Naive B cell (primary cell): ENCODE measurements around the gene KDM7A. TPM values are rescaled to one million over a fixed set of nuclear protein-coding genes. Genes with fewer than 3 reads are reported as not detected.
A peak's percentile ranks its signal among the peaks of the same experiment; 100 is the strongest.
"Not testable (repeated sequence)": the region's sequence is repeated elsewhere in the genome, so short reads cannot be mapped to it uniquely, and the experiment has no call there.

Experiments
- ATAC-seq, 2 donors: fragments of 150-1000 bp; cut with Tn5 transposase; 2 replicates each; pipeline ENCODE4 v1.10.0; 2021; ENCODE audit warnings: low read depth in 2 of 2, mild to moderate bottlenecking in 2 of 2, moderate library complexity in 2 of 2
- DNase-seq: peaks from one replicate; pipeline ENCODE4 v3.0.0; 2022
- H3K27ac Mint-ChIP-seq, 6 donors: one replicate each; pipeline ENCODE4 v1.8.0; 2020 to 2022; ENCODE audit warnings: mild to moderate bottlenecking in 6 of 6, mixed read lengths in 6 of 6, moderate library complexity in 5 of 6, inconsistent platforms in 2 of 6
- H3K27me3 Mint-ChIP-seq, 3 donors: one replicate each; pipeline ENCODE4 v1.8.0; 2021 to 2022; ENCODE audit warnings: mixed read lengths in 3 of 3, mild to moderate bottlenecking in 1 of 3
- H3K36me3 Mint-ChIP-seq, 2 donors: one replicate each; pipeline ENCODE4 v1.8.0; 2020 to 2022; ENCODE audit warnings: mixed read lengths in 2 of 2, inconsistent platforms in 1 of 2, mild to moderate bottlenecking in 1 of 2
- H3K4me1 Mint-ChIP-seq, 3 donors: one replicate each; pipeline ENCODE4 v1.8.0; 2020 to 2022; ENCODE audit warnings: mixed read lengths in 3 of 3, inconsistent platforms in 1 of 3, mild to moderate bottlenecking in 1 of 3, moderate library complexity in 1 of 3
- H3K4me3 Mint-ChIP-seq, 8 donors: one replicate each; pipeline ENCODE4 v1.8.0; 2020 to 2022; ENCODE audit warnings: mild to moderate bottlenecking in 8 of 8, mixed read lengths in 8 of 8, moderate library complexity in 8 of 8, inconsistent platforms in 2 of 8
- H3K9me3 Mint-ChIP-seq, 7 donors: one replicate each; pipeline ENCODE4 v1.8.0; 2020 to 2022; ENCODE audit warnings: mixed read lengths in 7 of 7, mild to moderate bottlenecking in 5 of 7, inconsistent platforms in 2 of 7, moderate library complexity in 1 of 7
- polyA plus RNA-seq, 6 donors: library from polyadenylated mRNA; unstranded; fragments of 300-500 nt; fragmentation: Illumina TruSeq; gene quantifications; one replicate each; pipeline ENCODE4 v1.2.3, GENCODE V29; 2021; ENCODE audit warnings: low read depth in 6 of 6

The KDM7A gene
- polyA plus RNA-seq, 6 donors from 2014 or later, result 5.8 to 10.1 (median 8.9) TPM

GRCh38 chr7:140212100-140212881, 35.5 kb upstream of the KDM7A start:
- DNase-seq (no peak), ATAC-seq (no peak)
- Mint-ChIP-seq H3K27me3 (no peaks in the 10 kb centered on the region), H3K4me1 (peaks cover 67 to 80% (median 70%) of the 10 kb centered on the region in 3 donors), H3K4me3 (peak overlapping the region in 6 of 8 donors; percentile 10 to 76 (median 46)), H3K9me3 (peaks cover 0 to 9% (median 1%) of the 10 kb centered on the region in 7 donors), H3K36me3 (no peaks in the 10 kb centered on the region), H3K27ac (peak overlapping the region in 5 of 6 donors; percentile 68 to 94 (median 91))

DNA sequence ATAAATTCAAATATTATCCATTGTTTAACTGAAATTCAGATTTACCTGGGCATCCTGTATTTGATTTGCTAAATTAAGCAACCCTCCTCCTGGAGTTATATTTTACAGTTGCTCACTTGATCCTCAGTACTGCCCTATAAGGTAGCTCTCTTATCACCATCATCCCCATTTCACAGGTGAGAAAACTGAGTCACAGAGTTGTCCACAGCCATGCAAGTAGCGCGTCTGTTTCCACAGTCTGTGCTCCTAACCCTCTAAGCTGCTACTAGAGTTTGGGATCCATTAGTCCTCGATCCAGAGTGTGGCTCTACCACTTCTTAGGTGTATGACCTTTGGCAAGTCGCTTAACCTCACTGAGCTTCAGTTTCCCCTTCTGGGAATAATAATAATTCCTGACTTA, 34.9 kb upstream of the KDM7A start:
- H3K9me3 Mint-ChIP-seq, result peaks cover 0 to 9% (median 1%) of the 10 kb centered on the region in 7 donors
- DNase-seq (no peak), ATAC-seq (no peak)
- H3K36me3 Mint-ChIP-seq, result no peaks in the 10 kb centered on the region
- peak overlapping the region in 5 of 6 donors; percentile 30 to 94 (median 75) for H3K27ac Mint-ChIP-seq
- H3K4me3 Mint-ChIP-seq, result peak overlapping the region in 4 of 8 donors; percentile 9 to 76 (median 32)
- no peaks in the 10 kb centered on the region for H3K27me3 Mint-ChIP-seq
- peaks cover 73 to 86% (median 75%) of the 10 kb centered on the region in 3 donors for H3K4me1 Mint-ChIP-seq

GRCh38 chr7:140209866-140210609, 33.3 kb upstream of the KDM7A start:
- Mint-ChIP-seq H3K27ac (peak overlapping the region; percentile 94 to 99 (median 96)), H3K27me3 (no peaks in the 10 kb centered on the region), H3K4me1 (peaks cover 79 to 94% (median 84%) of the 10 kb centered on the region in 3 donors), H3K4me3 (peak overlapping the region; percentile 39 to 92 (median 80)), H3K9me3 (peaks cover 0 to 5% (median 0%) of the 10 kb centered on the region in 7 donors), H3K36me3 (no peaks in the 10 kb centered on the region)
- ATAC-seq (peak; percentile 97), DNase-seq (peak; percentile 88)

DNA sequence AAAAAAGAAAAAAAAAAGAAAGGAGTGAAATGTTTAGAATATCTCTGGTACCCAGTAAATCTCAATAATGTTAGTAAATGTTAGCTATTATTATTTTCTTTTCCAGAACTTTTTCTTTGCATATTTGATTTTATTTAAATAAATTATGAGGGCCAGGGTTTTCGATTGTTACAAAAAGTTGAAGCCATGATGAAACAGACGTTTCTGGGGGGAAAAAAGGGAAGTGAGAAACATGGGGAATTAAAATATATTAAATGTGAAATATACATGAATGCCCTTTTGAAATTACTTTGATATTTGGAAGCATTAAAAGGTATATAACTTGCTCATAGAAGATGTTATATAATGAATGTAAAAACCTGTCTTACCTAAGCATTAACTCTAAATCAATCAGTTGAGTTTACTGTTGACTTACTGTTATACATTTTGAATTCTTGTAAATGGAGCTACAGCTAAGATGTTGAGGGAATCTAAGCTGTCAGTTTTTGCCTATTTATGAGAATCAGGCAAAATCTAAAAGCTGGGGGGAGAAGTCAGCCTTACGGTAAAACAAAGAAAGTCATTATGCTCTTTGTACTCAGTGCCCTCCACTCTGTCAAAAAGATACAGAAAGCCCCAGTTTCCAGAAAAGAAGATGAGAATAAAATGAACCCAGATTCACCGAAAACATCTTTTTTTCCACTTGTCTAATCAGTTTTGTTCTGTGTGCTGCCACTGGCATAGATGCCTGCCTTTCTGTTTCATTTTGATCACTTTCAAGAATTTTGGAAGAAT, 30.0 kb upstream of the KDM7A start:
- H3K27me3 Mint-ChIP-seq, result peaks cover 0 to 3% (median 1%) of the 10 kb centered on the region in 3 donors
- peaks cover 0 to 13% of the 10 kb centered on the region in 2 donors for H3K36me3 Mint-ChIP-seq
- no peak for ATAC-seq
- no peak for DNase-seq
- H3K27ac Mint-ChIP-seq, result peak overlapping the region in 3 of 6 donors; percentile 24 to 73 (median 54)
- H3K4me1 Mint-ChIP-seq, result peaks cover 58 to 67% (median 60%) of the 10 kb centered on the region in 3 donors
- H3K9me3 Mint-ChIP-seq, result peaks cover 0 to 13% (median 2%) of the 10 kb centered on the region in 7 donors
- H3K4me3 Mint-ChIP-seq, result peak overlapping the region in 3 of 8 donors; percentile 1 to 82 (median 65)

GRCh38 chr7:140205600-140205999, 28.8 kb upstream of the KDM7A start:
- H3K27me3 Mint-ChIP-seq, result peaks cover 0 to 10% (median 9%) of the 10 kb centered on the region in 3 donors
- peaks cover 0 to 13% of the 10 kb centered on the region in 2 donors for H3K36me3 Mint-ChIP-seq
- H3K9me3 Mint-ChIP-seq, result peaks cover 0 to 13% (median 2%) of the 10 kb centered on the region in 7 donors
- peak overlapping the region in 2 of 8 donors; percentile 57 to 76 for H3K4me3 Mint-ChIP-seq
- H3K27ac Mint-ChIP-seq, result peak overlapping the region in 1 of 6 donors; percentile 64
- ATAC-seq (no peak), DNase-seq (no peak)
- H3K4me1 Mint-ChIP-seq, result peaks cover 50 to 61% (median 53%) of the 10 kb centered on the region in 3 donors

- peaks cover 0 to 13% of the 10 kb centered on the region in 2 donors for H3K36me3 Mint-ChIP-seq
Measured at GRCh38 chr7:140203556-140203955, 26.8 kb upstream of the KDM7A start.

DNA sequence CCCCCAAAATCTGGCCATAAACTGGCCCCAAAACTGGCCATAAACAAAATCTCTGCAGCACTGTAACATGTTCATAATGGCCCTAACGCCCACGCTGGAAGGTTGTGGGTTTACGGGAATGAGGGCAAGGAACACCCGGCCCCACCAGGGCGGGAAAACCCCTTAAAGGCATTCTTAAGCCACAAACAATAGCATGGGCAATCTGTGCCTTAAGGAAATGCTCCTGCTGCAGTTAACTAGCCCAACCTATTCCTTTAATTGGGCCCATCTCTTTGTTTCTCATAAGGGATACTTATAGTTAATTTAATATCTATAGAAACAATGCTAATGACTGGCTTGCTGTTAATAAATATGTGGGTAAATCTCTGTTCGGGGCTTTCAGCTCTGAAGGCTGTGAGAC, 26.2 kb upstream of the KDM7A start:
- not testable (repeated sequence) for H3K27ac Mint-ChIP-seq, H3K4me3 Mint-ChIP-seq, DNase-seq, ATAC-seq
- H3K9me3 Mint-ChIP-seq, result peaks cover 0 to 13% (median 2%) of the 10 kb centered on the region in 7 donors
- H3K27me3 Mint-ChIP-seq, result peaks cover 0 to 15% (median 10%) of the 10 kb centered on the region in 3 donors
- H3K36me3 Mint-ChIP-seq, result peaks cover 0 to 13% of the 10 kb centered on the region in 2 donors
- H3K4me1 Mint-ChIP-seq, result peaks cover 27 to 34% (median 27%) of the 10 kb centered on the region in 3 donors

More at GRCh38 chr7:140203556-140203955, 26.8 kb upstream of the KDM7A start:
- no peak for DNase-seq
- no peak overlapping the region for H3K4me3 Mint-ChIP-seq
- H3K4me1 Mint-ChIP-seq, result peaks cover 30 to 41% (median 33%) of the 10 kb centered on the region in 3 donors
- H3K9me3 Mint-ChIP-seq, result peaks cover 0 to 13% (median 2%) of the 10 kb centered on the region in 7 donors
- peak overlapping the region in 1 of 6 donors; percentile 62 for H3K27ac Mint-ChIP-seq
- no peak for ATAC-seq
- H3K27me3 Mint-ChIP-seq, result peaks cover 0 to 15% (median 10%) of the 10 kb centered on the region in 3 donors

DNA sequence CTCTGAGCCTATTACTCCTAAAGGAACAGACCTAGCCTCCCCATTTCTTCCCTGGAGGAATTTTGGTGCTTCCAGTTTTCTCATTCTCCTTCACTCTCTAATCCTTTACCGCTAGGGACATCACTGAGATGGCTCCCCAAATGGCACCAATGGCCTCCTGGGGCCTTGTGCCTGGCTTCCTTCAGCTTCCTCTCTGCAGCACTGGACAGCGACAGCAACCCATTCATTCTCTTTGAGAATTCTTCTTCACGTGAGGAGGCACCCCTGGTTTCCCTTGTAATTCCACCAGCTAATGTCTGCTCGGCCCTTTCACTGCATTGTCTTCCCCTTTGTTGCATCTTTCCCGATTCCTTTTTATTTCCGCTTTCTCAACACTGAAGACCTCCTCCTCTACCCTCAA, 24.6 kb upstream of the KDM7A start:
- Mint-ChIP-seq H3K27me3 (peaks cover 0 to 15% (median 10%) of the 10 kb centered on the region in 3 donors), H3K4me1 (peaks cover 12 to 19% (median 19%) of the 10 kb centered on the region in 3 donors), H3K36me3 (peaks cover 0 to 17% of the 10 kb centered on the region in 2 donors), H3K27ac (no peak overlapping the region), H3K9me3 (peaks cover 0 to 16% (median 3%) of the 10 kb centered on the region in 7 donors), H3K4me3 (no peak overlapping the region)
- DNase-seq (no peak), ATAC-seq (no peak)

- Mint-ChIP-seq H3K27me3 (peaks cover 0 to 15% (median 10%) of the 10 kb centered on the region in 3 donors), H3K4me1 (peaks cover 4 to 16% (median 11%) of the 10 kb centered on the region in 3 donors), H3K9me3 (peaks cover 3 to 21% (median 5%) of the 10 kb centered on the region in 7 donors), H3K36me3 (peaks cover 0 to 23% of the 10 kb centered on the region in 2 donors), H3K4me3 (no peak overlapping the region), H3K27ac (no peak overlapping the region)
- ATAC-seq (no peak), DNase-seq (no peak)
Measured at GRCh38 chr7:140200061-140200989, 23.5 kb upstream of the KDM7A start.

GRCh38 chr7:140197938-140198337, 21.2 kb upstream of the KDM7A start:
- no peak for ATAC-seq
- Mint-ChIP-seq H3K9me3 (peaks cover 2 to 8% (median 4%) of the 10 kb centered on the region in 7 donors), H3K36me3 (peaks cover 0 to 10% of the 10 kb centered on the region in 2 donors), H3K27ac (peak overlapping the region in 1 of 6 donors; percentile 71), H3K4me1 (peaks cover 3 to 18% (median 12%) of the 10 kb centered on the region in 3 donors), H3K27me3 (peaks cover 0 to 15% (median 10%) of the 10 kb centered on the region in 3 donors), H3K4me3 (no peak overlapping the region)
- DNase-seq, result no peak

GRCh38 chr7:140197218-140197890, 20.6 kb upstream of the KDM7A start:
- Mint-ChIP-seq H3K27me3 (peaks cover 0 to 15% (median 10%) of the 10 kb centered on the region in 3 donors), H3K9me3 (peaks cover 2 to 8% (median 4%) of the 10 kb centered on the region in 7 donors), H3K4me1 (peaks cover 3 to 18% (median 12%) of the 10 kb centered on the region in 3 donors), H3K27ac (peak overlapping the region in 1 of 6 donors; percentile 48), H3K4me3 (no peak overlapping the region), H3K36me3 (peaks cover 0 to 10% of the 10 kb centered on the region in 2 donors)
- no peak for DNase-seq
- no peak for ATAC-seq
